ENCODE results near the gene CAMK1G.

CAMK1G gene

DNA sequence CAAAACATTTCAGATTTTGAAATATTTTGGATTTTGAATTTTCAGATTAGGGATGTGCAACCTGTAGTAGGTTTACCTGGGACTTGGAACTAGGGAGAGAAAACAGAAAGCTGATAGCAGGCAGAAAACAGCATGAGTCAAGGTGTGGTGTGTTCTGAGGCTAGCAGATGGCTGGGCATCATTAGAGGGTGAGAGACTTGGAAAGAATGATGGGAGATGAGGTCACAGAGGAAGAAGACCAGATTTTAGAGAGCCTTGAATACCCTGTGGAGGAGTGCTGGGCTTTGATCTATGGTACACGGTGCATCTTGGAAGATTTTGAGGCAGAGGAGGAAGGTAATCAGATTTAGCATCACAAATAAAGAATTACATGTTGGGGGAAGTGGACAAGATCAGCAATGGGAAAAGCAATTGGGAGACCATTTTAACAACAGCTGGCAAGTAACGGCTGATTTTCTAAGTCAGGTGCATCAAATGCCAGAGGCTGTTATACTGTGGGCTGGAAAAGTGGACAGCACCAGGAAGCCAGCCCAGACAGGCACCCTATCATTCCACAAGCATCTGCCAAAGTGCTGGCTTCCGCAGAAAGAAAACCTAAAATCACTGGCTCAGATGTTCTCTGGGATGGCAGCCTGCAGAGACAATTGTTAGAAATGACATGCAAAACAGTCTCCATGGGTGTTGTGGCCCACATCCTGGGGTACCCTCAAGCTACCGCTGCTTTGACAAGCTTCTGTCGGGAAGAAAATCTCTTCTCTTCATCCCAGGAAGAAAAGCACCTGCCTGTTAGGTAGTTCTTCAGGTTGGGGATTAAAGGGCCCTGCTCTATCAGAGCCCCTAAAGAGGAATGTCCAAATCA, 30.9 kb upstream of the CAMK1G start:
- ChIA-PET POLR2A (no interaction called here), CTCF (interaction anchor here (1.2 to 1.8 kb wide), 2 partner anchors 11 to 14 kb away, joined by 3 to 13 read pairs; no protein-coding TSS in a partner anchor)
- TF ChIP-seq, protein P1, sequence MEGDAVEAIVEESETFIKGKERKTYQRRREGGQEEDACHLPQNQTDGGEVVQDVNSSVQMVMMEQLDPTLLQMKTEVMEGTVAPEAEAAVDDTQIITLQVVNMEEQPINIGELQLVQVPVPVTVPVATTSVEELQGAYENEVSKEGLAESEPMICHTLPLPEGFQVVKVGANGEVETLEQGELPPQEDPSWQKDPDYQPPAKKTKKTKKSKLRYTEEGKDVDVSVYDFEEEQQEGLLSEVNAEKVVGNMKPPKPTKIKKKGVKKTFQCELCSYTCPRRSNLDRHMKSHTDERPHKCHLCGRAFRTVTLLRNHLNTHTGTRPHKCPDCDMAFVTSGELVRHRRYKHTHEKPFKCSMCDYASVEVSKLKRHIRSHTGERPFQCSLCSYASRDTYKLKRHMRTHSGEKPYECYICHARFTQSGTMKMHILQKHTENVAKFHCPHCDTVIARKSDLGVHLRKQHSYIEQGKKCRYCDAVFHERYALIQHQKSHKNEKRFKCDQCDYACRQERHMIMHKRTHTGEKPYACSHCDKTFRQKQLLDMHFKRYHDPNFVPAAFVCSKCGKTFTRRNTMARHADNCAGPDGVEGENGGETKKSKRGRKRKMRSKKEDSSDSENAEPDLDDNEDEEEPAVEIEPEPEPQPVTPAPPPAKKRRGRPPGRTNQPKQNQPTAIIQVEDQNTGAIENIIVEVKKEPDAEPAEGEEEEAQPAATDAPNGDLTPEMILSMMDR (IDR thresholded peaks at IDR 0.05; ENCODE audit: insufficient read depth, low read length, missing control alignments) = no peak
- H3K4me3 ChIP-seq (ENCODE audit: low read depth, low read length) = no peak overlapping the region
- no peak for DNase-seq (ENCODE audit: low read depth, low spot score)

- TF ChIP-seq, protein P1 (IDR thresholded peaks at IDR 0.05; ENCODE audit: insufficient read depth, low read length, missing control alignments) = no peak
- H3K4me3 ChIP-seq (ENCODE audit: low read depth, low read length) = no peak overlapping the region
- CTCF ChIA-PET = interaction anchor here (0.9 to 1.8 kb wide), 3 partner anchors 11 to 14 kb away, joined by 3 to 13 read pairs (median 9); no protein-coding TSS in a partner anchor
- POLR2A ChIA-PET = no interaction called here
- DNase-seq (ENCODE audit: low read depth, low spot score) = no peak
Measured at GRCh38 chr1:209554761-209555611, 28.5 kb upstream of the CAMK1G start.

- TF ChIP-seq, protein P1 (IDR thresholded peaks at IDR 0.05; ENCODE audit: insufficient read depth, low read length, missing control alignments) = no peak
- ChIA-PET CTCF (interaction anchor here (0.9 to 1.6 kb wide), 3 partner anchors 10 to 13 kb away, joined by 3 to 14 read pairs (median 9); no protein-coding TSS in a partner anchor), POLR2A (no interaction called here)
- H3K4me3 ChIP-seq (ENCODE audit: low read depth, low read length) = no peak overlapping the region
- DNase-seq (ENCODE audit: low read depth, low spot score) = no peak
Measured at GRCh38 chr1:209556162-209556690, 27.3 kb upstream of the CAMK1G start.

DNA sequence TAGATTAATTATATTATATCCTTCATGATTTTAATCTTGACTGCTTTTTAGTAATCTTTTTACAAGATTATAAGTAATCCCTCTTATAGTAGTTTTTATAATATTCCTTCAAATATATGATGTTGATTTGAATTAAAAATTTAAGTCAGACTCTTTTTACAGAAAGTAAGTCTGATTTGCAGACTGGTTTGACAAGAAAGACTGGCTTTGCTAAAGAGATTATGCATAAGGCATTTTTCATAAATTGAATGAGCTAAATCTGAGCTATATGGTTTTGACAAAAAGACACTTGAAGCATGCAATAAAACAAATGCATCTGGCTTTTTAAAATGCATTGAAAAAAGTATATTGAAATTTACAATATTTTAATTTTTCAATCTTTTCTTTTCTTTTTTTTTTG, 26.3 kb upstream of the CAMK1G start:
- H3K4me3 ChIP-seq (ENCODE audit: low read depth, low read length) = no peak overlapping the region
- DNase-seq (ENCODE audit: low read depth, low spot score) = no peak
- TF ChIP-seq, protein P1 (IDR thresholded peaks at IDR 0.05; ENCODE audit: insufficient read depth, low read length, missing control alignments) = no peak
- ChIA-PET POLR2A (no interaction called here), CTCF (interaction anchor here (1.1 to 1.6 kb wide), 2 partner anchors 9 kb away, joined by 3 to 14 read pairs; no protein-coding TSS in a partner anchor)

DNA sequence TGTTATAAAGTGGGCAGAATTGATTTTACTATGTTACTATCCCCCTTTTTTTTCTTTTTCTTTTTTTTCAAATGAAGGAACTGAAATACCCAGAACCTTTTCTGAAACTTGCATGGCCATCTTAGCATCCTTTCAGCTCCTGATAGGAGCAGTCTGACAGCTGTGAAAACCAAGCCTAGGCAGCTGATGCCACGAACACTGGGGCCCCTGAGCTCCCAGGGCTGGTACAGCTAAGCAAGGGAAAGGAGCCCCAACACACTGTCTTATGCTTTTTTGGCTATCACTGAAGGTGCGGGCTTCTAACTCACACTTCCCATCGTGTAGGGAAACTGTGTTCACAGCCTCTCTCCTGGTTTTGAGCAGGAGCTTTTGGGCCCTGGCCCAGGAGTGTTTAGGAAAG, 23.0 kb upstream of the CAMK1G start:
- no peak overlapping the region for H3K4me3 ChIP-seq (ENCODE audit: low read depth, low read length)
- ChIA-PET CTCF (interaction anchor here (0.8 to 18.0 kb wide), 7 partner anchors 10 to 908 kb away, joined by 3 to 318 read pairs (median 5); partner anchors contain the start of gene CAMK1G), POLR2A (no interaction called here)
- TF ChIP-seq, protein P1 (IDR thresholded peaks at IDR 0.05; ENCODE audit: insufficient read depth, low read length, missing control alignments) = no peak
- DNase-seq (ENCODE audit: low read depth, low spot score) = no peak
